GM12878 (cell line): Measurements from ENCODE around the gene GPATCH11. TPM values are rescaled to one million over a fixed set of nuclear protein-coding genes. Genes with fewer than 3 reads are reported as not detected.

Experiments used
- BCL11A ChIP-seq: IDR thresholded peaks from 2 replicates; pipeline ENCODE4 v1.6.1; 2011; ENCODE audit warnings: low read depth, low read length
- CBX5 ChIP-seq: sonication (generic); IDR thresholded peaks from 2 replicates; pipeline ENCODE4 v1.6.1; 2016; ENCODE audit warnings: low read depth, moderate library complexity, mild to moderate bottlenecking, inconsistent platforms
- FOXK2 ChIP-seq: fragments of 450-650 bp; IDR thresholded peaks from 2 replicates; pipeline ENCODE4 v1.6.1; 2017; ENCODE audit warnings: mild to moderate bottlenecking, moderate library complexity
- KLF5 ChIP-seq: fragments of 450-650 bp; IDR thresholded peaks from 2 replicates; pipeline ENCODE4 v1.6.1; 2014; ENCODE audit warnings: mild to moderate bottlenecking; ENCODE audit not compliant: partially characterized antibody
- MTA2 ChIP-seq: fragments of 450-650 bp; IDR thresholded peaks from 2 replicates; pipeline ENCODE4 v1.6.1; 2016; ENCODE audit warnings: low read depth, mild to moderate bottlenecking, moderate library complexity
- NFXL1 ChIP-seq: fragments of 450-650 bp; IDR thresholded peaks from 2 replicates; pipeline ENCODE4 v1.6.1; 2017; ENCODE audit warnings: antibody characterized with exemption, mild to moderate bottlenecking, borderline replicate concordance
- PKNOX1 ChIP-seq: fragments of 450-650 bp; IDR thresholded peaks from 2 replicates; pipeline ENCODE4 v1.6.1; 2016; ENCODE audit warnings: mild to moderate bottlenecking
- REST ChIP-seq: IDR thresholded peaks from 2 replicates; pipeline ENCODE4 v1.6.1; 2012; ENCODE audit warnings: mild to moderate bottlenecking, low read depth, low read length
- SIX5 ChIP-seq: IDR thresholded peaks from 2 replicates; pipeline ENCODE4 v1.6.1; 2011; ENCODE audit warnings: mild to moderate bottlenecking, low read depth, low read length, moderate library complexity; ENCODE audit not compliant: severe bottlenecking
- SP1 ChIP-seq: IDR thresholded peaks from one replicate; pipeline ENCODE4 v1.6.1; 2011; ENCODE audit warnings: low read depth, low read length
- TBL1XR1 ChIP-seq: IDR thresholded peaks from 2 replicates; pipeline ENCODE4 v1.6.1; 2012; ENCODE audit warnings: low read depth, low read length, improper control_type of control experiment
- WRNIP1 ChIP-seq: IDR thresholded peaks from 2 replicates; pipeline ENCODE4 v1.6.1; 2011; ENCODE audit warnings: low read depth, low read length, improper control_type of control experiment, borderline replicate concordance
- polyA plus RNA-seq, 11 experiments: library from polyadenylated mRNA; depleted of rRNA in 4 of 11; unstranded in 6 of 11; stranded (reverse) in 5 of 11; fragments of >200 nt; fragmentation: Nextera tagmentation in 4 of 11; fragmentation: Illumina TruSeq in 1 of 11; extraction: Ambion mirVana in 4 of 11; extraction: Trizol in 1 of 11; gene quantifications; 1 replicate in 1 of 11; 2 replicates in 10 of 11; pipeline versions ENCODE4 v1.2.1 to v1.2.3, GENCODE V29; 2011 to 2016; ENCODE audit warnings: inconsistent platforms in 2 of 11, missing spikeins in 2 of 11, low read depth in 1 of 11
- total RNA-seq, 4 experiments: library from RNA; depleted of rRNA in 3 of 4; stranded (reverse); fragments of >200 nt in 3 of 4; fragmentation: Illumina TruSeq in 1 of 4; extraction: Trizol in 1 of 4; gene quantifications; 2 replicates each; pipeline versions ENCODE4 v1.2.1 to v1.2.3, GENCODE V29; 2013 to 2021
- TF ChIP-seq, protein P1 (sequence below): IDR thresholded peaks from 2 replicates; pipeline ENCODE4 v1.6.1; 2011; ENCODE audit warnings: borderline replicate concordance, low read depth, mild to moderate bottlenecking, moderate library complexity, mixed read lengths, low read length; ENCODE audit not compliant: insufficient read depth; ENCODE audit errors: extremely low read length

Gene GPATCH11
- total and polyA plus RNA-seq, 10 of the 15 experiments (the other 5 are each of a cell fraction or from before 2014, with no cell fraction given) = 11.5 to 31.8 (median 16.5) TPM

- TF ChIP-seq, protein P1, sequence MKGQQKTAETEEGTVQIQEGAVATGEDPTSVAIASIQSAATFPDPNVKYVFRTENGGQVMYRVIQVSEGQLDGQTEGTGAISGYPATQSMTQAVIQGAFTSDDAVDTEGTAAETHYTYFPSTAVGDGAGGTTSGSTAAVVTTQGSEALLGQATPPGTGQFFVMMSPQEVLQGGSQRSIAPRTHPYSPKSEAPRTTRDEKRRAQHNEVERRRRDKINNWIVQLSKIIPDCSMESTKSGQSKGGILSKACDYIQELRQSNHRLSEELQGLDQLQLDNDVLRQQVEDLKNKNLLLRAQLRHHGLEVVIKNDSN = no peak
- TF ChIP-seq BCL11A (no peak), PKNOX1 (no peak), WRNIP1 (no peak), FOXK2 (no peak), NFXL1 (no peak), REST (no peak), SP1 (no peak), CBX5 (no peak), MTA2 (no peak), SIX5 (no peak), TBL1XR1 (no peak), KLF5 (no peak)
Measured at GRCh38 chr2:37142546-37142945, 58.2 kb downstream of the GPATCH11 start (continued).
